Posterior cingulate gyrus (tissue), 11 donors: Measurements from ENCODE around the gene PUS1.

Experiments
- DNase-seq, 10 donors: peaks; one replicate each; pipeline versions ENCODE4 v3.0.0 to v3.0.0-alpha.2; 2020 to 2021; ENCODE audit warnings: mixed read lengths in 3 of 10
- intact Hi-C: fragments of 100-400 bp; cut with DNase I; formaldehyde crosslinking; loops from one replicate; pipeline ENCODE4 v1.15.1; 2023

Gene PUS1

DNA sequence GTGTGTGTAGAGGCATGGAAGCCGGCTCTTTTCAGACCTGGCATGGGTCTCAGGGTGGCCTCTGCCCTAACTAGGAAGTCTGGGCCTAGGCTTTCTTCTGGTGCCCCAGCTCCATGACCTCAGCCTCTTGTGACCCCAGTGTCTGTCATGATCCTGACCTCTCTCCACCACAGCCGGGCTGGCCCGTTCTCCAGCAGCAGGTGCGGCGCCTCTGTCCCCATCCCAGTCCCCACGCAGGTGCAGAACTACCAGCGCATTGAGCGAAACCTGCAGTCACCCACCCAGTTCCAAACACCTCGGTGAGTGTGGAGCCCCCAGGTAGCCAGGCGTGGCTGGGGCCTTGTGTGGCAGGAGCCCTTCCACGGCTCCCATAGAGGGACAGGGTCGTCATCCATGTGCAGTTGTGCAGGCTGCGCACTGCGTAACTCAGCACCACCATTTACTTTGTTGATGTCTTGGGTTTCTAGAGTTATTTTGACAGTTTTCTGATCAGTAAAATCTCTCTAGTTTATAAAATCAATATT is 14.8 kb upstream of the PUS1 start:
- intact Hi-C loops = no loop called here
- DNase-seq = peak in 1 of 10 donors; percentile 76

DNA sequence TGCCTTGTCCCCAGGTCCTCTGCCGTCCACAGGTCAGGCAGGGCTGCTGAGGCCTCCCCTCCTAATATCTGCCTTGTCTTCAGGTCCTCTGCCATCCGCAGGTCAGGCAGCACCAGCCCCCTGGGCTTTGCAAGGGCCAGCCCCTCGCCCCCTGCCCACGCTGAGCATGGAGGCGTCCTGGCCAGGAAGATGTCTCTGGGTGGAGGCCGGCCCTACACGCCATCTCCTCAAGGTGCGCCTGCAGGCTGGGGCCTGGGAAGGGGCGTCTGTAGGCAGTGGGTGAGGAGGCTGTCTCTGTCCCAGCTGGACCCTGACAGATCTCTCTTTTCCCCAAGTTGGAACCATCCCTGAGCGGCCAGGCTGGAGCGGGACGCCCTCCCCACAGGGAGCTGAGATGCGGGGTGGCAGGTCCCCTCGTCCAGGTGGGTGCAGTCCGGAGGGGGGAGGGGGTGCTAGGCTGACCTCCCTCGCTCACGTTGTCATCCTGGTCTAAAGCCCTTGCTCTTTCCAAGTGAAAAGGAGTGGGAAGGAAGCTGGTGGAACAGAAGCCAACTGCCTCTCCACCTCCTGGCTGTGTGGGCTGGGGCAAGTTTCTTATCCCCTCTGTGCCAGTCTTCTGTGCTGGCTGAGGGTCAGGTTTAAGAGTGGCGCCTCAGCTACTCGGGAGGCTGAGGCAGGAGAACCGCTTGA is 13.9 kb upstream of the PUS1 start:
- peak in 1 of 10 donors; percentile 73 for DNase-seq
- intact Hi-C loops = no loop called here

DNA sequence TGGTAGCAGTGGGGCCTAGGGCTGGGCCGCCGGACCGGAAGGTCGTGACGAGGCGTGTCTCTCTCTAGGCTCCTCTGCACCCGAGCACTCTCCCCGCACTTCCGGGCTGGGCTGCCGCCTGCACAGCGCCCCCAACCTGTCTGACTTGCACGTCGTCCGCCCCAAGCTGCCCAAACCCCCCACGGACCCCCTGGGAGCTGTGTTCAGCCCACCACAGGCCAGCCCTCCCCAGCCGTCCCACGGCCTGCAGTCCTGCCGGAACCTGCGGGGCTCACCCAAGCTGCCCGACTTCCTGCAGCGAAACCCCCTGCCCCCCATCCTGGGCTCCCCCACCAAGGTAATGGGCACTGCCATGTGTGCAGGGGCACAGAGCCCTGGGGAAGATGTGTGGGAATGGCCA is 13.3 kb upstream of the PUS1 start:
- intact Hi-C loops = no loop called here
- DNase-seq = peak in 1 of 10 donors; percentile 81

DNA sequence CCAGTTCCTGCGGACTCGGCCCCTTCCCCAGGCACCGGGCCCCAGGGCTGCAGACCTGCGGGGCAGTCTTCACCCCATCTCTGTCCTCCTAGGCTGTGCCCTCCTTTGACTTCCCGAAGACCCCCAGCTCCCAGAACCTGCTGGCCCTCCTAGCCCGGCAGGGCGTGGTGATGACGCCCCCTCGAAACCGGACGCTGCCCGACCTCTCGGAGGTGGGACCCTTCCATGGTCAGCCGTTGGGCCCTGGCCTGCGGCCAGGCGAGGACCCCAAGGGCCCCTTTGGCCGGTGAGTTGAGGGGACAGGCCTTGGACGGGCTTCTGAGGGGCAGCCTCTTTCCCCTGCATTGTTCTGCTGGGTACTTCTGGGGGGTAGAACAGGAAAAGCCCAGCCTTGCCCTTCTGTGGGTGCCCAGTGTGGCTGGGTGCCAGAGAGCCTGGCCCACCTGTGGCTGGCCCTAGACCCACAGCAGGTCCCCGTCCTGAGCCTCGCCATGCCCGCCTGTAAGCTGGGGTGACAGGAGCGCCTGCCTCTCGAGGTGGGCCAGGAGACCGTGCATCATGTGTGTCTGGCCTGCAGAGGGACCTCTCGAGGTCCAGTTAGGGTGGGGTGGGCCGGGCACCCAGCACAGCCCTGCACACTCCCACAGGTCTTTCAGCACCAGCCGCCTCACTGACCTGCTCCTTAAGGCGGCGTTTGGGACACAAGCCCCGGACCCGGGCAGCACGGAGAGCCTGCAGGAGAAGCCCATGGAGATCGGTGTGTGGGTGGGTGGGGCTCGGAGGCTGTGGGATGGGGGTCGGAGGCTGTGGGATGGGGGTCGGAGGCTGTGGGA is 12.6 kb upstream of the PUS1 start:
- DNase-seq = peak in 1 of 10 donors; percentile 67
- intact Hi-C loops = no loop called here

DNA sequence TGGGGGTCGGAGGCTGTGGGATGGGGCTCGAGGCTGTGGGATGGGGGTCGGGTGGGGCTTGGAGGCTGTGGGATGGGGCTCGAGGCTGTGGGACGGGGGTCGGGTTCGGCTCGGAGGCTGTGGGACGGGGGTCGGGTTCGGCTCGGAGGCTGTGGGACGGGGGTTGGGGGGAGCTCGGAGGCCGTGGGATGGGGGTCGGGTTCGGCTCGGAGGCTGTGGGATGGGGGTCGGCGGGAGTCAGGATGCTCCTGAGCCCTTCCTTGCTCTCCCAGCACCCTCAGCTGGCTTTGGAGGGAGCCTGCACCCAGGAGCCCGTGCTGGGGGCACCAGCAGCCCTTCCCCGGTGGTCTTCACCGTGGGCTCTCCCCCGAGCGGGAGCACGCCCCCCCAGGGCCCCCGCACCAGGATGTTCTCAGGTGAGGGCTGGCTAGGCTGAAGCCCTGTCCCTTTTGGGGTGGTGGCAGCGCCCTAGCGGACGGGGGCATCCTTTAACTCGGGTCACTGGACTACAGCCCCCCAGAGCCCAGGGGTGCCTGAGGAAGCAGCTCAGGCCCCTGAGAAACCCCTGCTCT is 11.9 kb upstream of the PUS1 start:
- intact Hi-C loops = no loop called here
- DNase-seq = peak in 2 of 10 donors; percentile 77 to 83

DNA sequence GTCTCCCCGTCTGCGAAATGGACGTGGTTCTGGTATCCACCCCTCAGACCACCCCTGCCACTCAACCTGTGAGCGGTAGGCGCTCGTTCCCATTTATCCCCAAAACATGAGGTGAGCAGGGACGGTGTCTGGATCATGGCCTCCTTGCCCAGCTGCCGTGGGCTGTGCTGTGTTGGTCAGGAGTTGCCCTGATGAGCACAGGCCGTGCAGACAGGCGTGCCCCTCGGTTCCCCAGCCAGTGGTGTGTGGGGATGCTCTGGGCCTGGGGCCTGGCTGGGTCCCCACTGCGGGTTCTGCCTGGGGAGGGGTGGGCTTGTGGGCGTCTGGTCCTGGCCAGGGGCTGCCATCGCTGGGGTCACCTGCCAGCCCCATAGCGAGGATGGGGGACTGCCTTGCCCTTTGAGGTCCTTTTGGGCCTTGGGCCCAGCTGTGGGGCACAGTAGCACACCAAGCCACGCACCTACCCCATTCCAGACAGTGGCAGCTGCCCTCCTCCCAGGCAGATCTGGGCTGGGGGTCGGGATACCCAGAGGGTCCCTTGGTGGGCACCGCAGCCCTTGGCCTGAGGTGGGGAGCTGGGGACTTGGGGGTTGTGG is 11.3 kb upstream of the PUS1 start:
- peak in 1 of 10 donors; percentile 58 for DNase-seq
- intact Hi-C loops = no loop called here

DNA sequence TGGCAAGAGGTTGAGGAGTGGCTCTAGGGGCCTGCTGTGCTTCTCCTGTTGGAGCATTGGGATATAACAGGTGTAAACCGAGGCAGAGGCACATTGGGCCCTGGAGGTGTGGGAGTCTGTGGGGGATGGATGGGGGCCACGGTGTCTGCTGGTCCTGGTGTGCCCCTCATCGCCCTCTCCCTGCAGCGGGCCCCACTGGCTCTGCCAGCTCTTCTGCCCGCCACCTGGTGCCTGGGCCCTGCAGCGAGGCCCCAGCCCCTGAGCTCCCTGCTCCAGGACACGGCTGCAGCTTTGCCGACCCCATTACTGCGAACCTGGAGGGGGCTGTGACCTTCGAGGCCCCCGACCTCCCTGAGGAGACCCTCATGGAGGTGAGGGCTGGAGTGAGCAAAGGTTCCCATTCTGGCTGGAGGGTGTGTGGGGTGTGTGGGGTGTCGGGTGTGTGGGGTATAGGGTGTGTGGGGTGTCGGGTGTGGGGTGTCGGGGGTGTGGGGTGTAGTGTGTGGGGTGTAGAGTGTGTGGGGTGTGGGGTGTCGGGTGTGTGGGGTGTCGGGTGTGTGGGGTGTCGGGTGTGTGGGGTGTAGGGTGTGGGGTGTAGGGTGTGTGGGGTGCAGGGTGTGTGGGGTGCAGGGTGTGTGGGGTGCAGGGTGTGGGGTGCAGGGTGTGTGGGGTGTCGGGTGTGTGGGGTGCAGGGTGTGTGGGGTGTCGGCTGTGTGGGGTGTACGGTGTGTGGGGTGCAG is 10.6 kb upstream of the PUS1 start:
- DNase-seq = peak in 1 of 10 donors; percentile 54
- intact Hi-C loops = no loop called here

DNA sequence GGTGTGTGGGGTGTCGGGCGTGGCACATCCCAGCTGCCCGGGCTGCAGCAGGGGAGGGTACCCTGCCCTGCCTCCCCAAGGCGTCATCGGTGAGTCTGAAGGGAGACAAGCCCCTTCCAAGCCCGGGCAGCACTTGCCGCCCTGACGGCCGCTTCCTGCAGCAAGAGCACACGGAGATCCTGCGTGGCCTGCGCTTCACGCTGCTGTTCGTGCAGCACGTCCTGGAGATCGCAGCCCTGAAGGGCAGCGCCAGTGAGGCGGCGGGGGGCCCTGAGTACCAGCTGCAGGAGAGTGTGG is 10.1 kb upstream of the PUS1 start:
- intact Hi-C loops = no loop called here

DNA sequence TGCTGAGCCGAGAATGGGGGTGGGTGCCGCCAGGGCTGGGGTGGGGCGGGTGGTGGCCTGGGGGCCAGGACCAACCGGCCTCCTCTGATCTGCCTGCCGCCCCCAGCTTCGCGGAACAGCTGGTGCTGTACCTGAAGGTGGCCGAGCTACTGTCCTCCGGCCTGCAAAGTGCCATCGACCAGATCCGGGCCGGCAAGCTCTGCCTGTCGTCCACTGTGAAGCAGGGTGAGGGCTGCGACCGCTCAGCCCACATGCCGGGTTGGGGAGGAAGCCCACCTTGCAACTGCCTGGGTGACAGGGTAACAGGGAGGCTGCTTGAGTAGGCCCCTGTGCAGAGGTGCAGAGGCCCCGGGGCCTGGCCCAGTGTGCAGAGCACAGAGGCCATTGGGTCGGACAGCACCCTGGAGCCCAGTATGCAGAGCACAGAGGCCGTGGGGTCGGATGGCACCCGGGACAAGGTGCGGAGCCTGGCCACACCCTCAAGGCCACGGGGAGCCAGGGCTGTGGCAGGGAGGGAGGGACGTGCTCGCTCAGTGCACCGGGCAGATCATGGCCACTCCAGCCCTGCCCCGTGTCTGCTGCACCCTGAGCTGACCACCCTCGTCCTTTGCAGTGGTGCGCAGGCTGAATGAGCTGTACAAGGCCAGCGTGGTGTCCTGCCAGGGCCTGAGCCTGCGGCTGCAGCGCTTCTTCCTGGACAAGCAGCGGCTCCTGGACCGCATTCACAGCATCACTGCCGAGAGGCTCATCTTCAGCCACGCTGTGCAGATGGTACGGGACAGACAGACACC is 9.5 kb upstream of the PUS1 start:
- peak in 1 of 10 donors; percentile 81 for DNase-seq
- intact Hi-C loops = loop anchor here (10.0 kb wide), 1 partner anchor 85 kb away; no protein-coding TSS in a partner anchor

More for the DNA sequence above, 10.1 kb upstream of the PUS1 start:
- DNase-seq = peak in 1 of 10 donors; percentile 65

DNA sequence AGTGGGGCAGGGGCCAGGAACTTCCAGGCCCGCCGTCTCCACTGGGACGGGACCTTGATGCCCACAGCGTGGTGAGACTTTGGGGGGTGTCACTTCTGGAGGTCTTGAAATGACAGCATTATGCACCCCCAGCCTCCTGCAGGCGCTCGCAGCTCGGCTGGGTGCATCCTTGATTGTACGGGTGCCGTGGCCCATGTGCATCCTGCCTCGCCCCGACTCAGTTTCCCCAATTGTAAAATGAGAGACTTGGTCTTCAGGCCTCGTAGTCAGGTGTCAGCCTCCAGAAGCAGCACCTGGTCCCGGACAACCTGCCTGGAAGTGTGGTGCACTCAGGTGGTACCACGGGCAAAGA is 8.9 kb upstream of the PUS1 start:
- DNase-seq = peak in 1 of 10 donors; percentile 64
- intact Hi-C loops = loop anchor here (10.0 kb wide), 1 partner anchor 85 kb away; no protein-coding TSS in a partner anchor

DNA sequence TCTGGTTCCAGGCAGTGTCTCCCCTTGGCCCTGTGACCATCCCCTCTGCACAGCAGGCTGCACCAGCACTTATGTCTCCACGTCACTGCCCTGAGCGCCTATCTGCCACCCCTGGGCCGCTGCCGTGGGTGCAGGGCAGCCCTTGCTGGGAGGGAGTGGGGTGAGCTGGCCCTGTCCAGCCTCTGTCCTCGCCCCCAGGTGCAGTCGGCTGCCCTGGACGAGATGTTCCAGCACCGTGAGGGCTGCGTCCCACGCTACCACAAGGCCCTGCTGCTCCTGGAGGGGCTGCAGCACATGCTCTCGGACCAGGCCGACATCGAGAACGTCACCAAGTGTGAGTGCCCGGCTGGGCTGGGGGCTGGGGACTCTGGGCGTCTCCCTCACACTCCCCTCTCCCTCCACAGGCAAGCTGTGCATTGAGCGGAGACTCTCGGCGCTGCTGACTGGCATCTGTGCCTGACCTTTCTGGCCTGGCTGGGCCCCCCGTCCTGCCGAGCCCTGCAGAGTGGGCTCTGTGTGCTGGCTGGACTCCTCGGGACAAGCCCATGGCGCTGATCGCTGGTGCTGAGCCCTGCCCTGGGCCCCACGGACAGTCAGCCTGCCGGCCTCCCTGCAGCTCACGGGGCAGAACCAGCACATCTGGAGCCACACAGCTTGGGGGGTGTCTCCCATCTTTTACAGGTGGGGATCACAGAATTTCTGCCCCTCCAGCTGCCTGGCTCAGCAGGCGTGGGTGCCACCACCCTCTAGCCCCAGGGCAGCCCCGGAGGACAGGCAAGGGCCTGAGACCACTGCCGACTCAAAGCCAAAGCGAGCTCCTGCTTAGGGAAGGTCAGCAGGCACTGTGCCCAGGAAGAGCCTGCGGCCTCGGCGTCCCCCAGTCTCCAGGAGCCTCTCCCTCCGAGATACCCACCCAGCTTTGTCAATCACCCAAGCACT is 7.9 kb upstream of the PUS1 start:
- DNase-seq = peak in 1 of 10 donors; percentile 78
- intact Hi-C loops = loop anchor here (10.0 kb wide), 1 partner anchor 86 kb away; no protein-coding TSS in a partner anchor

DNA sequence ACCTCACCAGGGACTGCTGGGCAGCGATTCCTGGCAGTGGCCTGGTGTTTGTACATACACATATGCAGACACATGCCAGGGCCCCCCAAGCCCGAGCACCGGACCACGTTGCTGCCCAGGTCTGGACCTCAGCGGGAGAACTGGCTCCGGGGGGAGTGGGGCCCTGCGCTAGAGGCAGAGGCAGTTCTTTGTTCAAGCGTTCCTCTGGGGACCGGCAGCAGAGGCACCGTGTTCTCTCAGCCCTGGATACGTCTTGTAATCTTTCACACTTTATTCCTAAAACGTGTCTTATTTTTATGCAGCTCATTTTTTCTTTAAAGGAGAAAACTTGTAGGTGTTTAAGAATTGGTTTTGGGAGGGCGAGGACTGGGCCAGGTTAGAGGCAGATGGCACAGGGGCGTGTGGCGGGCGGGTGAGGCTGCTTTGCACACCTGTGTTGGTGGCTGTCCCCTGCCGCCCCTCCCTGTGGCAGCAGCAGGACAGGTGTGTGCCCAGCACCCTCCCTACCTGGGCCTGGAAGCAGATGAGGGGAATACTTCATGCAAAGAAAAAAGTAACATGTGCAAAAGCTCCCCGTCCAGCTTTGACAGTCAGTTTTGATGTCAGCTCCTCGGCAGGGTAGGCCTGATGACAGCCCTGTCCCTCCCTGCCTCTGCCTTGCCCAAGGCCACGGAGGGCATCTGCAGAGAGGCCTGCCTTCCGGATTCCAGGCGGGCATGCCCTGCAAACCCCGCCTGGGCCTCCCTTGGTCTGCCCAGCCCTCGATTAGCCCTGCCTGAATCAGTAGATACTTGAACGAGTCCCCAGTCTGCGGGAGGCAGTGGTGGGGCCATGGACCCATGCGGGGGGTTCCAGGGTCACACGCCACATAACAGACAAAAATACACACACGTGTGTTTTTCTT is 7.0 kb upstream of the PUS1 start:
- peak in 2 of 10 donors; percentile 42 to 90 for DNase-seq
- intact Hi-C loops = loop anchor here (10.0 kb wide), 1 partner anchor 87 kb away; no protein-coding TSS in a partner anchor

DNA sequence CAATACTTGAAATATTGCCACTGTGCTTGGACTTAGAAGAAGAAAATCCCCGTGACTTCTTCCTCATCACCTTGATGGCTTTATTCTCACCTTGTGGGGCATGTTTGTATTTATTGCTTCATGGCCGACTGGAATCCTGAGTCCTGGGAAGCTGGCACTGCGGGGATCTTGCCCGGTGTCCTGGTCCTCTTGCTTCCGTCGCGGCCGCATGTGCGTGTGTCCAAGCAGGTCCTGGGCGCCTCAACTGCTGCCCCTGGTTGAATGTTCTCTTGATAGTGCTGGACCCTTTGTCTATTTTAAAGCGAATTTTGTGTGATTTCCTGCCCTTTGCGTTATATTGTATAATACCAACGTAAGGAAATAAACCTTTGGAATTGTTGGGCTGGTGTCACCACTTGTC is 6.3 kb upstream of the PUS1 start:
- intact Hi-C loops = loop anchor here (10.0 kb wide), 1 partner anchor 88 kb away; no protein-coding TSS in a partner anchor

DNA sequence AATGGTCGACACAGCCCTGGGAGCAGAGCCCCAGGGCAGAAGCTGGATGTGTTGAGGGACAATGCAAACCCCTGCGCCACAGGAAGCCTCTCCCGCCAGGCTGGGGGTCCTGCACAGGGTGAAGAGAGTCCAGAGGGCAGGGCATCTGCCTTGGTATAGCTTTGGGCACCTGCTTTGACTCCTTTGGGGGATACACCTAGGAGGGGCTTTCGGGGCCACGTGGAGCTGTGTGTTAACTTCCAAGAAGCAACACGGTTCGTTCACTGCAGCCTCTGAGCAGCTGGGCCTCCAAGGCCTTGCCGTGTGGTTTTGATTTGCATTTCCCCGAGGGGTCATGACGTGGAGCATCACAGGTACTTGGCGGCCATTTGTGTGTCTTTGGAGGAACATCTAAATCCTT is 5.8 kb upstream of the PUS1 start:
- intact Hi-C loops = loop anchor here (10.0 kb wide), 1 partner anchor 88 kb away; no protein-coding TSS in a partner anchor
- peak in 1 of 10 donors; percentile 63 for DNase-seq

More for the DNA sequence above, 6.3 kb upstream of the PUS1 start:
- DNase-seq = no peak

DNA sequence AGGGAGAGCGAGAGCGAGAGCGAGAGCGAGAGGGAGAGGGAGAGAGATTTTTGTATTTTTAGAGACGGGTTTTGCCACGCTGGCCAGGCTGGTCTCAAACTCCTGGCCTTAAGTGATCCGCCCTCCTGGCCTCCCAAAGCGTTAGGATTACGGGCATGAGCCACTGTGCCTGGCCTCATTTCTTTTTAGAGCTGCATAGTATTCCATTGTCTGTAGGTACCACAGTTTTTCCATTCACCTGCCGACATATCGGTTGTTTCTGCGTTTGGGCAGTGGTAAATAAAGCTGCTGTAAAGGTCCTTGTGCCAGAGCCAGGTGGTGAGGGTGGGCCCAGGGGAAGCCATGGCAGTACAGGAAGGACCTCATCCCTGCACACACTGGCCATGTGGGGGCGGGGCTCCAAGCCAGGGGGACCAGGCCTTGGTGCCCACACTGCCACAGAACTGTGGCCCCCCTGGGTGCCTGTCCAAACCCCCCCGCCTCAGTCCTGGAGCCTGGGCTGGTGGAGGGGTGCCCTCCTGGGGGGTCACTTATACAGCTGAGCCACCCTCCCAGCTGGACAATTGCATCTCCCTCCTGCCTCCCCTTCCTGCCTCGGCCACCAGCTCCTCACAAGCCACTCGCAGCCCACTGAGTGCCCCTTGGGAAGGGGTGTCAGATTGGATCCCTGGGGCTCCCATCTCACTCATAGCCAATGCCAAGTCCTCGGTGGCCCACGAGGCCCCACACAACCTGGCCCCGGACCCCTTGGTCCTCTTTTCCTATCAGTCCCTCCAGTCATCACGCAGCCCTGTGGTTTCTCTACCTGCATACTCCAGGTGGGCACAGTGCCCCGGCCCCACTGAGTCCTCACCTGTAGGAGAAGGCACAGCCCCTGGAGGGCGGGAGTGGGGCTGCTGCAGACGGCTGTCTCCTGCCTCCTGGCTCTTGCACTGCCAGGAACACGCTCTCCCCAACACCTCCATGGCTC is 1.7 kb upstream of the PUS1 start:
- intact Hi-C loops = loop anchor here (2.0 to 10.0 kb wide), 2 partner anchors 33 to 93 kb away; partner anchors contain the start of gene ULK1
- DNase-seq = peak in 1 of 10 donors; percentile 82
